ENCODE results near the gene CAMSAP1. TPM values are rescaled to one million over a fixed set of nuclear protein-coding genes. Genes with fewer than 3 reads are reported as not detected.

Gene CAMSAP1
- polyA plus RNA-seq, 3 donors = 0.71 to 9.0 (median 0.75) TPM

GRCh38 chr9:135764731-135765130, 142.6 kb downstream of the CAMSAP1 start:
- H3K36me3 Mint-ChIP-seq = no peaks in the 10 kb centered on the region
- Histone ChIP-seq H3K27ac (ENCODE audit: low read depth in 1 of 2, low read length in 2 of 2) (no peak overlapping the region), H3K27me3 (ENCODE audit: control insufficient read depth in 2 of 2, insufficient read depth in 2 of 2, low read length in 2 of 2) (no peaks in the 10 kb centered on the region), H3K4me1 (ENCODE audit: control insufficient read depth in 1 of 2, insufficient read depth in 2 of 2, low read length in 2 of 2) (no peaks in the 10 kb centered on the region), H3K4me3 (replicated peaks in 1 of 3; ENCODE audit: low read depth in 2 of 3, low read length in 3 of 3) (no peak overlapping the region), H4K20me1 (ENCODE audit: insufficient read depth, low read length) (no peaks in the 10 kb centered on the region), H3K4me2 (replicated peaks; ENCODE audit: extremely low read depth, low read length, poor library complexity, severe bottlenecking) (no peak overlapping the region), H2AFZ (ENCODE audit: insufficient read depth, low read depth, low read length, poor library complexity, severe bottlenecking) (no peak overlapping the region), H3K79me2 (ENCODE audit: insufficient read depth, low read length) (no peaks in the 10 kb centered on the region), H3K9me3 (replicated peaks in 1 of 2; ENCODE audit: control insufficient read depth in 1 of 2, insufficient read depth in 1 of 2, low read length in 2 of 2) (peaks cover 28 to 35% of the 10 kb centered on the region in 2 donors), H3K9ac (ENCODE audit: insufficient read depth, low read length, poor library complexity, severe bottlenecking) (no peak overlapping the region), H3K36me3 (replicated peaks in 1 of 2; ENCODE audit: control insufficient read depth in 1 of 2, insufficient read depth in 2 of 2, low read length in 2 of 2) (no peaks in the 10 kb centered on the region)
- H3K9me3 Mint-ChIP-seq = peaks cover 29 to 50% (median 35%) of the 10 kb centered on the region in 7 donors
- DNase-seq = no peak
- peaks cover 0 to 6% (median 2%) of the 10 kb centered on the region in 3 donors for H3K27me3 Mint-ChIP-seq (ENCODE audit: low read depth in 3 of 3)
- intact Hi-C loops (cut with micrococcal nuclease) = no loop called here
- WGBS (ENCODE audit: insufficient coverage) = 90% methylated on average over 19 of the region's 19 CpGs
- H3K27ac Mint-ChIP-seq = no peak overlapping the region
- no peak overlapping the region for H3K4me3 Mint-ChIP-seq
- no peaks in the 10 kb centered on the region for H3K4me1 Mint-ChIP-seq
- TF ChIP-seq CTCF (IDR thresholded peaks at IDR 0.05) = no peak

GRCh38 chr9:135763716-135764446, 143.5 kb downstream of the CAMSAP1 start:
- H3K27ac Mint-ChIP-seq = no peak overlapping the region
- H3K4me3 Mint-ChIP-seq = no peak overlapping the region
- H4K20me1 ChIP-seq (ENCODE audit: insufficient read depth, low read length) = no peaks in the 10 kb centered on the region
- H3K79me2 ChIP-seq (ENCODE audit: insufficient read depth, low read length) = no peaks in the 10 kb centered on the region
- no peak overlapping the region for H3K9ac ChIP-seq (ENCODE audit: insufficient read depth, low read length, poor library complexity, severe bottlenecking)
- H3K4me3 ChIP-seq (replicated peaks in 1 of 3; ENCODE audit: low read depth in 2 of 3, low read length in 3 of 3) = no peak overlapping the region
- no peaks in the 10 kb centered on the region for H3K27me3 ChIP-seq (ENCODE audit: control insufficient read depth in 2 of 2, insufficient read depth in 2 of 2, low read length in 2 of 2)
- TF ChIP-seq CTCF (IDR thresholded peaks at IDR 0.05) = no peak
- no peak overlapping the region for H3K27ac ChIP-seq (ENCODE audit: low read depth in 1 of 2, low read length in 2 of 2)
- no peak overlapping the region for H3K4me2 ChIP-seq (replicated peaks; ENCODE audit: extremely low read depth, low read length, poor library complexity, severe bottlenecking)
- peaks cover 0 to 6% (median 2%) of the 10 kb centered on the region in 3 donors for H3K27me3 Mint-ChIP-seq (ENCODE audit: low read depth in 3 of 3)
- DNase-seq = no peak
- H3K36me3 ChIP-seq (replicated peaks in 1 of 2; ENCODE audit: control insufficient read depth in 1 of 2, insufficient read depth in 2 of 2, low read length in 2 of 2) = no peaks in the 10 kb centered on the region
- H3K9me3 ChIP-seq (replicated peaks in 1 of 2; ENCODE audit: control insufficient read depth in 1 of 2, insufficient read depth in 1 of 2, low read length in 2 of 2) = peaks cover 28 to 35% of the 10 kb centered on the region in 2 donors
- 91% methylated on average over 22 of the region's 24 CpGs for WGBS (ENCODE audit: insufficient coverage)
- no peak overlapping the region for H2AFZ ChIP-seq (ENCODE audit: insufficient read depth, low read depth, low read length, poor library complexity, severe bottlenecking)
- H3K4me1 ChIP-seq (ENCODE audit: control insufficient read depth in 1 of 2, insufficient read depth in 2 of 2, low read length in 2 of 2) = no peaks in the 10 kb centered on the region
- H3K9me3 Mint-ChIP-seq = peaks cover 25 to 43% (median 35%) of the 10 kb centered on the region in 7 donors
- H3K36me3 Mint-ChIP-seq = no peaks in the 10 kb centered on the region
- intact Hi-C loops (cut with micrococcal nuclease) = no loop called here
- H3K4me1 Mint-ChIP-seq = no peaks in the 10 kb centered on the region

Data from CD14-positive monocyte (primary cell).